ENCODE data around the gene COLGALT1. TPM values are rescaled to one million over a fixed set of nuclear protein-coding genes. Genes with fewer than 3 reads are reported as not detected.

The COLGALT1 gene
- total and polyA plus RNA-seq, 9 of the 15 experiments (the other 6 are each of a cell fraction or from before 2014, with no cell fraction given), result 4.9 to 119 (median 82.6) TPM

DNA sequence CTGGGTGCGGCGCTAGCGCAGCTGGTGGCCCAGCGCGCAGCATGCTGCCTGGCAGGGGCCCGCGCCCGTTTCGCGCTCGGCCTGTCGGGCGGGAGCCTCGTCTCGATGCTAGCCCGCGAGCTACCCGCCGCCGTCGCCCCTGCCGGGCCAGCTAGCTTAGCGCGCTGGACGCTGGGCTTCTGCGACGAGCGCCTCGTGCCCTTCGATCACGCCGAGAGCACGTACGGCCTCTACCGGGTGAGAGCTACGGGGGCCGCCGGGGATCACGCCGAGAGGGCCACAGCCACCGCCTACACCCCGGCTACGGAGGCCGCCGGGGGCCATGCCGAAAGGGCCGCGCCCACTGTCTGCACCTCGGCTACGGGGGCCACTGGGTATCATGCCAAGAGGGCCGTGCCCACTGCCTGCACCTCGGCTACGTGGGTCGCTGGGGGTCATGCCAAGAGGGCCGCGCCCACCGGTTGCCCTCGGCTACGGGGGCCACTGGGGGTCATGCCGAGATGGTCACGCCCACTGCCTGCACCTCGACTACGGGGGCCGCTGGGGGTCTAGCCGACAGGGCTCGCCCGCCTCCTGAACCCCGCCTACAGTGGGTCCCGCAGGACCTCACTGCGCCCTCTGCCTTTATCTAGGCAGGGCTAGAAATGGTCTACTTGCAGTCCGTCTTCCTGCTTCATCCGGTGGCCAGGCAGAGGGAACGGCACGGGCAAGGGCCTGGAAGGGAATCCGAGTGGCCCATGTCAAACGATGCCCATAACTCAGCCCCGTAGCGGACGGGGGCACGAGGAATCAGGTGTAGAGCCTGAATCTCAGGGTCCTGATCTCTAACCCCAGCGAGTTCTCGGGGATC is 43.5 kb upstream of the COLGALT1 start (continued):
- TF ChIP-seq SOX6 (IDR thresholded peaks at IDR 0.05) (0 out of 2 replicates have a peak, but pooled peaks have one; percentile 5), ZKSCAN1 (IDR thresholded peaks at IDR 0.05; ENCODE audit: low read depth, low read length) (peak; percentile 4; the same call in 1 of the 2 replicates), POLR2AphosphoS2 (IDR thresholded peaks at IDR 0.05; ENCODE audit: low read length) (no peak), DACH1 (IDR thresholded peaks at IDR 0.05; ENCODE audit: partially characterized antibody) (no peak), ZNF174 (CRISPR knock-in tag; IDR thresholded peaks at IDR 0.05) (no peak), DMBX1 (CRISPR knock-in tag; IDR thresholded peaks at IDR 0.05; ENCODE audit: borderline replicate concordance) (no peak; the same call in 1 of the 2 replicates), GATA2 (CRISPR knock-in tag; IDR thresholded peaks at IDR 0.05) (0 out of 2 replicates have a peak, but pooled peaks have one; percentile 11), PYGO2 (tag; IDR thresholded peaks at IDR 0.05) (no peak), CREM (IDR thresholded peaks at IDR 0.05; ENCODE audit: low read depth) (peak; percentile 59), ZNF134 (CRISPR knock-in tag; conservative IDR thresholded peaks at IDR 0.05) (no peak), ZBED1 (IDR thresholded peaks at IDR 0.05) (no peak)
- TF ChIP-seq, protein P1, sequence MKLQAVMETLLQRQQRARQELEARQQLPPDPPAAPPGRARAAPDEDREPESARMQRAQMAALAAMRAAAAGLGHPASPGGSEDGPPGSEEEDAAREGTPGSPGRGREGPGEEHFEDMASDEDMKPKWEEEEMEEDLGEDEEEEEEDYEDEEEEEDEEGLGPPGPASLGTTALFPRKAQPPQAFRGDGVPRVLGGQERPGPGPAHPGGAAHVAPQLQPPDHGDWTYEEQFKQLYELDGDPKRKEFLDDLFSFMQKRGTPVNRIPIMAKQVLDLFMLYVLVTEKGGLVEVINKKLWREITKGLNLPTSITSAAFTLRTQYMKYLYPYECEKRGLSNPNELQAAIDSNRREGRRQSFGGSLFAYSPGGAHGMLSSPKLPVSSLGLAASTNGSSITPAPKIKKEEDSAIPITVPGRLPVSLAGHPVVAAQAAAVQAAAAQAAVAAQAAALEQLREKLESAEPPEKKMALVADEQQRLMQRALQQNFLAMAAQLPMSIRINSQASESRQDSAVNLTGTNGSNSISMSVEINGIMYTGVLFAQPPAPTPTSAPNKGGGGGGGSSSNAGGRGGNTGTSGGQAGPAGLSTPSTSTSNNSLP (IDR thresholded peaks at IDR 0.05; ENCODE audit: borderline replicate concordance, low read depth, low read length), result no peak
- TF ChIP-seq, protein P2, sequence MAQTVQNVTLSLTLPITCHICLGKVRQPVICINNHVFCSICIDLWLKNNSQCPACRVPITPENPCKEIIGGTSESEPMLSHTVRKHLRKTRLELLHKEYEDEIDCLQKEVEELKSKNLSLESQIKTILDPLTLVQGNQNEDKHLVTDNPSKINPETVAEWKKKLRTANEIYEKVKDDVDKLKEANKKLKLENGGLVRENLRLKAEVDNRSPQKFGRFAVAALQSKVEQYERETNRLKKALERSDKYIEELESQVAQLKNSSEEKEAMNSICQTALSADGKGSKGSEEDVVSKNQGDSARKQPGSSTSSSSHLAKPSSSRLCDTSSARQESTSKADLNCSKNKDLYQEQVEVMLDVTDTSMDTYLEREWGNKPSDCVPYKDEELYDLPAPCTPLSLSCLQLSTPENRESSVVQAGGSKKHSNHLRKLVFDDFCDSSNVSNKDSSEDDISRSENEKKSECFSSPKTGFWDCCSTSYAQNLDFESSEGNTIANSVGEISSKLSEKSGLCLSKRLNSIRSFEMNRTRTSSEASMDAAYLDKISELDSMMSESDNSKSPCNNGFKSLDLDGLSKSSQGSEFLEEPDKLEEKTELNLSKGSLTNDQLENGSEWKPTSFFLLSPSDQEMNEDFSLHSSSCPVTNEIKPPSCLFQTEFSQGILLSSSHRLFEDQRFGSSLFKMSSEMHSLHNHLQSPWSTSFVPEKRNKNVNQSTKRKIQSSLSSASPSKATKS (CRISPR knock-in tag; IDR thresholded peaks at IDR 0.05), result no peak
- TF ChIP-seq, protein P3, sequence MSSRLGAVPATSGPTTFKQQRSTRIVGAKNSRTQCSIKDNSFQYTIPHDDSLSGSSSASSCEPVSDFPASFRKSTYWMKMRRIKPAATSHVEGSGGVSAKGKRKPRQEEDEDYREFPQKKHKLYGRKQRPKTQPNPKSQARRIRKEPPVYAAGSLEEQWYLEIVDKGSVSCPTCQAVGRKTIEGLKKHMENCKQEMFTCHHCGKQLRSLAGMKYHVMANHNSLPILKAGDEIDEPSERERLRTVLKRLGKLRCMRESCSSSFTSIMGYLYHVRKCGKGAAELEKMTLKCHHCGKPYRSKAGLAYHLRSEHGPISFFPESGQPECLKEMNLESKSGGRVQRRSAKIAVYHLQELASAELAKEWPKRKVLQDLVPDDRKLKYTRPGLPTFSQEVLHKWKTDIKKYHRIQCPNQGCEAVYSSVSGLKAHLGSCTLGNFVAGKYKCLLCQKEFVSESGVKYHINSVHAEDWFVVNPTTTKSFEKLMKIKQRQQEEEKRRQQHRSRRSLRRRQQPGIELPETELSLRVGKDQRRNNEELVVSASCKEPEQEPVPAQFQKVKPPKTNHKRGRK (tag; IDR thresholded peaks at IDR 0.05), result no peak
- TF ChIP-seq, protein P4, sequence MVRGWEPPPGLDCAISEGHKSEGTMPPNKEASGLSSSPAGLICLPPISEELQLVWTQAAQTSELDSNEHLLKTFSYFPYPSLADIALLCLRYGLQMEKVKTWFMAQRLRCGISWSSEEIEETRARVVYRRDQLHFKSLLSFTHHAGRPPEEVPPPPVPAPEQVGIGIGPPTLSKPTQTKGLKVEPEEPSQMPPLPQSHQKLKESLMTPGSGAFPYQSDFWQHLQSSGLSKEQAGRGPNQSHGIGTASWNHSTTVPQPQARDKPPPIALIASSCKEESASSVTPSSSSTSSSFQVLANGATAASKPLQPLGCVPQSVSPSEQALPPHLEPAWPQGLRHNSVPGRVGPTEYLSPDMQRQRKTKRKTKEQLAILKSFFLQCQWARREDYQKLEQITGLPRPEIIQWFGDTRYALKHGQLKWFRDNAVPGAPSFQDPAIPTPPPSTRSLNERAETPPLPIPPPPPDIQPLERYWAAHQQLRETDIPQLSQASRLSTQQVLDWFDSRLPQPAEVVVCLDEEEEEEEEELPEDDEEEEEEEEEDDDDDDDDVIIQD (CRISPR knock-in tag; IDR thresholded peaks at IDR 0.05), result no peak
- TF ChIP-seq, protein P5, sequence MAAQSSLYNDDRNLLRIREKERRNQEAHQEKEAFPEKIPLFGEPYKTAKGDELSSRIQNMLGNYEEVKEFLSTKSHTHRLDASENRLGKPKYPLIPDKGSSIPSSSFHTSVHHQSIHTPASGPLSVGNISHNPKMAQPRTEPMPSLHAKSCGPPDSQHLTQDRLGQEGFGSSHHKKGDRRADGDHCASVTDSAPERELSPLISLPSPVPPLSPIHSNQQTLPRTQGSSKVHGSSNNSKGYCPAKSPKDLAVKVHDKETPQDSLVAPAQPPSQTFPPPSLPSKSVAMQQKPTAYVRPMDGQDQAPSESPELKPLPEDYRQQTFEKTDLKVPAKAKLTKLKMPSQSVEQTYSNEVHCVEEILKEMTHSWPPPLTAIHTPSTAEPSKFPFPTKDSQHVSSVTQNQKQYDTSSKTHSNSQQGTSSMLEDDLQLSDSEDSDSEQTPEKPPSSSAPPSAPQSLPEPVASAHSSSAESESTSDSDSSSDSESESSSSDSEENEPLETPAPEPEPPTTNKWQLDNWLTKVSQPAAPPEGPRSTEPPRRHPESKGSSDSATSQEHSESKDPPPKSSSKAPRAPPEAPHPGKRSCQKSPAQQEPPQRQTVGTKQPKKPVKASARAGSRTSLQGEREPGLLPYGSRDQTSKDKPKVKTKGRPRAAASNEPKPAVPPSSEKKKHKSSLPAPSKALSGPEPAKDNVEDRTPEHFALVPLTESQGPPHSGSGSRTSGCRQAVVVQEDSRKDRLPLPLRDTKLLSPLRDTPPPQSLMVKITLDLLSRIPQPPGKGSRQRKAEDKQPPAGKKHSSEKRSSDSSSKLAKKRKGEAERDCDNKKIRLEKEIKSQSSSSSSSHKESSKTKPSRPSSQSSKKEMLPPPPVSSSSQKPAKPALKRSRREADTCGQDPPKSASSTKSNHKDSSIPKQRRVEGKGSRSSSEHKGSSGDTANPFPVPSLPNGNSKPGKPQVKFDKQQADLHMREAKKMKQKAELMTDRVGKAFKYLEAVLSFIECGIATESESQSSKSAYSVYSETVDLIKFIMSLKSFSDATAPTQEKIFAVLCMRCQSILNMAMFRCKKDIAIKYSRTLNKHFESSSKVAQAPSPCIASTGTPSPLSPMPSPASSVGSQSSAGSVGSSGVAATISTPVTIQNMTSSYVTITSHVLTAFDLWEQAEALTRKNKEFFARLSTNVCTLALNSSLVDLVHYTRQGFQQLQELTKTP (IDR thresholded peaks at IDR 0.05; ENCODE audit: low read depth in 1 of 2, partially characterized antibody in 2 of 2), result no peak

Measured in K562 (cell line).